Stimulated activated naive CD8-positive, alpha-beta T cell treated with anti-CD3 and anti-CD28 coated beads, Interleukin-15, amount 100 ng/mL, for 72 hours (primary cell): Measurements from ENCODE around the gene NFIB.

ENCODE experiments used
- ATAC-seq: fragments of 150-1000 bp; cut with Tn5 transposase; 2 replicates; pipeline ENCODE4 v1.10.0; 2021; ENCODE audit warnings: mild to moderate bottlenecking, moderate library complexity
- DNase-seq, 2 donors: peaks; one replicate each; pipeline ENCODE4 v3.0.0; 2021 to 2022
- H3K27ac Mint-ChIP-seq, 2 donors: one replicate each; pipeline ENCODE4 v1.8.0; 2022; ENCODE audit warnings: mild to moderate bottlenecking in 2 of 2, mixed read lengths in 2 of 2, moderate library complexity in 2 of 2
- H3K27me3 Mint-ChIP-seq: one replicate; pipeline ENCODE4 v1.8.0; 2022; ENCODE audit warnings: mixed read lengths
- H3K4me1 Mint-ChIP-seq: one replicate; pipeline ENCODE4 v1.8.0; 2022; ENCODE audit warnings: mild to moderate bottlenecking, mixed read lengths
- H3K4me3 Mint-ChIP-seq, 2 donors: one replicate each; pipeline ENCODE4 v1.8.0; 2022; ENCODE audit warnings: mild to moderate bottlenecking in 2 of 2, mixed read lengths in 2 of 2, moderate library complexity in 1 of 2
- H3K9me3 Mint-ChIP-seq, 2 donors: one replicate each; pipeline ENCODE4 v1.8.0; 2022; ENCODE audit warnings: mixed read lengths in 2 of 2

Gene NFIB

GRCh38 chr9:14316602-14317300 lies 2.8 kb upstream of the NFIB start:
- H3K4me3 Mint-ChIP-seq = peak overlapping the region; percentile 22 to 33
- DNase-seq (no peak), ATAC-seq (no peak)
- peaks cover 59% of the 10 kb centered on the region for H3K4me1 Mint-ChIP-seq
- H3K27me3 Mint-ChIP-seq = peaks cover 83% of the 10 kb centered on the region
- H3K27ac Mint-ChIP-seq = no peak overlapping the region
- H3K9me3 Mint-ChIP-seq = no peaks in the 10 kb centered on the region

GRCh38 chr9:14315875-14316601 lies 2.1 kb upstream of the NFIB start:
- ATAC-seq (peak; percentile 12), DNase-seq (no peak)
- Mint-ChIP-seq H3K4me1 (peaks cover 51% of the 10 kb centered on the region), H3K4me3 (peak overlapping the region; percentile 82 to 88), H3K27ac (no peak overlapping the region), H3K9me3 (no peaks in the 10 kb centered on the region), H3K27me3 (peaks cover 76% of the 10 kb centered on the region)

GRCh38 chr9:14314929-14315874 lies 1.3 kb upstream of the NFIB start:
- Mint-ChIP-seq H3K4me3 (peak overlapping the region; percentile 86 to 88), H3K9me3 (no peaks in the 10 kb centered on the region), H3K27ac (no peak overlapping the region), H3K4me1 (peaks cover 43% of the 10 kb centered on the region), H3K27me3 (peaks cover 67% of the 10 kb centered on the region)
- ATAC-seq (peak; percentile 62), DNase-seq (no peak)

- no peak overlapping the region for H3K27ac Mint-ChIP-seq
- peak overlapping the region; percentile 85 to 86 for H3K4me3 Mint-ChIP-seq
- peaks cover 41% of the 10 kb centered on the region for H3K4me1 Mint-ChIP-seq
- H3K27me3 Mint-ChIP-seq = peaks cover 66% of the 10 kb centered on the region
- no peaks in the 10 kb centered on the region for H3K9me3 Mint-ChIP-seq
- ATAC-seq (no peak), DNase-seq (no peak)
Measured at GRCh38 chr9:14314424-14314928, 535 bp upstream of the NFIB start.

- H3K4me1 Mint-ChIP-seq = peaks cover 41% of the 10 kb centered on the region
- DNase-seq (no peak), ATAC-seq (no peak)
- H3K27me3 Mint-ChIP-seq = peaks cover 57% of the 10 kb centered on the region
- H3K4me3 Mint-ChIP-seq = peak overlapping the region; percentile 85 to 86
- no peak overlapping the region for H3K27ac Mint-ChIP-seq
- H3K9me3 Mint-ChIP-seq = no peaks in the 10 kb centered on the region
Measured at GRCh38 chr9:14313378-14313940, 482 bp downstream of the NFIB start.

- no peak overlapping the region for H3K27ac Mint-ChIP-seq
- peaks cover 60% of the 10 kb centered on the region for H3K27me3 Mint-ChIP-seq
- H3K4me3 Mint-ChIP-seq = peak overlapping the region; percentile 85 to 86
- no peak for DNase-seq
- no peak for ATAC-seq
- no peaks in the 10 kb centered on the region for H3K9me3 Mint-ChIP-seq
- H3K4me1 Mint-ChIP-seq = peaks cover 41% of the 10 kb centered on the region
Measured at GRCh38 chr9:14312719-14313377, 1.1 kb downstream of the NFIB start.

- no peak for ATAC-seq
- Mint-ChIP-seq H3K4me3 (no peak overlapping the region), H3K27me3 (peaks cover 60% of the 10 kb centered on the region), H3K27ac (no peak overlapping the region), H3K9me3 (no peaks in the 10 kb centered on the region), H3K4me1 (peaks cover 36% of the 10 kb centered on the region)
- no peak for DNase-seq
Measured at GRCh38 chr9:14311956-14312685, 1.8 kb downstream of the NFIB start.

- no peaks in the 10 kb centered on the region for H3K9me3 Mint-ChIP-seq
- H3K4me3 Mint-ChIP-seq = no peak overlapping the region
- DNase-seq (no peak), ATAC-seq (no peak)
- peaks cover 55% of the 10 kb centered on the region for H3K27me3 Mint-ChIP-seq
- H3K4me1 Mint-ChIP-seq = peaks cover 28% of the 10 kb centered on the region
- H3K27ac Mint-ChIP-seq = no peak overlapping the region
Measured at GRCh38 chr9:14311171-14311949, 2.6 kb downstream of the NFIB start.

- Mint-ChIP-seq H3K27ac (no peak overlapping the region), H3K9me3 (no peaks in the 10 kb centered on the region), H3K4me1 (peaks cover 21% of the 10 kb centered on the region), H3K27me3 (peaks cover 46% of the 10 kb centered on the region), H3K4me3 (no peak overlapping the region)
- DNase-seq = no peak
- no peak for ATAC-seq
Measured at GRCh38 chr9:14310311-14310710, 3.6 kb downstream of the NFIB start.

GRCh38 chr9:14309403-14309802 lies 4.5 kb downstream of the NFIB start:
- DNase-seq (no peak), ATAC-seq (peak; percentile 43)
- Mint-ChIP-seq H3K27me3 (peaks cover 41% of the 10 kb centered on the region), H3K27ac (no peak overlapping the region), H3K4me3 (no peak overlapping the region), H3K9me3 (no peaks in the 10 kb centered on the region), H3K4me1 (peaks cover 15% of the 10 kb centered on the region)

GRCh38 chr9:14308853-14309145 lies 5.1 kb downstream of the NFIB start:
- H3K4me3 Mint-ChIP-seq = no peak overlapping the region
- peaks cover 35% of the 10 kb centered on the region for H3K27me3 Mint-ChIP-seq
- ATAC-seq (no peak), DNase-seq (no peak)
- H3K9me3 Mint-ChIP-seq = no peaks in the 10 kb centered on the region
- H3K4me1 Mint-ChIP-seq = peaks cover 12% of the 10 kb centered on the region
- H3K27ac Mint-ChIP-seq = no peak overlapping the region

- Mint-ChIP-seq H3K27me3 (peaks cover 29% of the 10 kb centered on the region), H3K27ac (no peak overlapping the region), H3K9me3 (no peaks in the 10 kb centered on the region), H3K4me1 (peaks cover 7% of the 10 kb centered on the region), H3K4me3 (no peak overlapping the region)
- ATAC-seq (no peak), DNase-seq (no peak)
Measured at GRCh38 chr9:14307989-14308852, 5.7 kb downstream of the NFIB start.
